H9 (cell line): Measurements from ENCODE around the gene ST8SIA6. TPM values are rescaled to one million over a fixed set of nuclear protein-coding genes. Genes with fewer than 3 reads are reported as not detected.

Source experiments
- DNase-seq: peaks from one replicate; pipeline ENCODE4 v3.0.0-alpha.2; 2017
- H2AFZ ChIP-seq: one replicate; pipeline ENCODE4 v1.6.1; 2013; ENCODE audit warnings: mild to moderate bottlenecking, low read length, control low read depth, moderate library complexity
- H2AK5ac ChIP-seq: 2 replicates; pipeline ENCODE4 v1.6.1; 2013; ENCODE audit warnings: low read length, control low read depth, mixed read lengths; ENCODE audit not compliant: insufficient read length
- H2BK120ac ChIP-seq: one replicate; pipeline ENCODE4 v1.6.1; 2013; ENCODE audit warnings: low read depth, mild to moderate bottlenecking, low read length, control low read depth, inconsistent platforms; ENCODE audit not compliant: poor library complexity, severe bottlenecking
- H2BK12ac ChIP-seq: 2 replicates; pipeline ENCODE4 v1.6.1; 2013; ENCODE audit warnings: low read length, control low read depth, mixed read lengths, low read depth; ENCODE audit not compliant: insufficient read length
- H2BK15ac ChIP-seq: 2 replicates; pipeline ENCODE4 v1.6.1; 2013; ENCODE audit warnings: low read depth, low read length, control low read depth
- H2BK20ac ChIP-seq: one replicate; pipeline ENCODE4 v1.6.1; 2013; ENCODE audit warnings: low read depth, mild to moderate bottlenecking, low read length, control low read depth, inconsistent platforms; ENCODE audit not compliant: poor library complexity, severe bottlenecking
- H2BK5ac ChIP-seq: 2 replicates; pipeline ENCODE4 v1.6.1; 2013; ENCODE audit warnings: low read length, control low read depth, mixed read lengths; ENCODE audit not compliant: insufficient read length
- H3K14ac ChIP-seq: 2 replicates; pipeline ENCODE4 v1.6.1; 2013; ENCODE audit warnings: low read length, control low read depth; ENCODE audit not compliant: insufficient read depth
- H3K18ac ChIP-seq: 2 replicates; pipeline ENCODE4 v1.6.1; 2013; ENCODE audit warnings: low read depth, mild to moderate bottlenecking, mixed read lengths, low read length, control low read depth; ENCODE audit not compliant: insufficient read length
- H3K23ac ChIP-seq: 2 replicates; pipeline ENCODE4 v1.6.1; 2013; ENCODE audit warnings: low read length, control low read depth, mixed read lengths, low read depth; ENCODE audit not compliant: insufficient read length
- H3K23me2 ChIP-seq: 2 replicates; pipeline ENCODE4 v1.6.1; 2013; ENCODE audit warnings: low read depth, mild to moderate bottlenecking, mixed read lengths, low read length, control low read depth; ENCODE audit not compliant: insufficient read length, poor library complexity, severe bottlenecking
- H3K27ac ChIP-seq: 2 replicates; pipeline ENCODE4 v1.5.1; 2013; ENCODE audit warnings: low read length, control low read depth, mixed read lengths, low read depth; ENCODE audit not compliant: insufficient read length
- H3K27me3 ChIP-seq: 2 replicates; pipeline ENCODE4 v1.6.1; 2013; ENCODE audit warnings: low read length, control low read depth, inconsistent platforms; ENCODE audit not compliant: insufficient read depth
- H3K4ac ChIP-seq: 2 replicates; pipeline ENCODE4 v1.6.1; 2013; ENCODE audit warnings: low read depth, mild to moderate bottlenecking, control low read depth, inconsistent platforms, low read length, moderate library complexity
- H3K4me1 ChIP-seq: 2 replicates; pipeline ENCODE4 v1.6.1; 2013; ENCODE audit warnings: low read length, control low read depth, inconsistent platforms; ENCODE audit not compliant: insufficient read depth
- H3K4me2 ChIP-seq: 2 replicates; pipeline ENCODE4 v1.6.1; 2013; ENCODE audit warnings: low read length, control low read depth, mixed read lengths; ENCODE audit not compliant: insufficient read length, insufficient read depth
- H3K56ac ChIP-seq: 2 replicates; pipeline ENCODE4 v1.6.1; 2013; ENCODE audit warnings: low read depth, mild to moderate bottlenecking, mixed read lengths, low read length, control low read depth; ENCODE audit not compliant: insufficient read length
- H3K79me1 ChIP-seq: 2 replicates; pipeline ENCODE4 v1.6.1; 2013; ENCODE audit warnings: low read depth, mild to moderate bottlenecking, moderate library complexity, low read length, control low read depth, inconsistent platforms; ENCODE audit not compliant: insufficient read depth, poor library complexity, severe bottlenecking
- H3K79me2 ChIP-seq: 2 replicates; pipeline ENCODE4 v1.6.1; 2013; ENCODE audit warnings: low read length, control low read depth, inconsistent platforms; ENCODE audit not compliant: insufficient read depth
- H3K9ac ChIP-seq: 2 replicates; pipeline ENCODE4 v1.6.1; 2013; ENCODE audit warnings: low read length, control low read depth, mixed read lengths; ENCODE audit not compliant: insufficient read length; ENCODE audit errors: extremely low read depth
- H3K9me3 ChIP-seq: one replicate; pipeline ENCODE4 v1.6.1; 2013; ENCODE audit warnings: low read depth, low read length, inconsistent platforms; ENCODE audit not compliant: control insufficient read depth
- H3T11ph ChIP-seq: one replicate; pipeline ENCODE4 v1.6.1; 2013; ENCODE audit warnings: mild to moderate bottlenecking, low read length, control low read depth, inconsistent platforms
- H4K20me1 ChIP-seq: one replicate; pipeline ENCODE4 v1.6.1; 2013; ENCODE audit not compliant: control insufficient read depth, insufficient read length, insufficient read depth
- H4K5ac ChIP-seq: 2 replicates; pipeline ENCODE4 v1.6.1; 2013; ENCODE audit warnings: low read depth, mild to moderate bottlenecking, mixed read lengths, low read length, control low read depth; ENCODE audit not compliant: insufficient read length
- H4K8ac ChIP-seq: replicated peaks from 2 replicates; pipeline ENCODE4 v1.6.1; 2013; ENCODE audit warnings: low read length, control low read depth, mixed read lengths, low read depth; ENCODE audit not compliant: insufficient read length
- H4K91ac ChIP-seq: 2 replicates; pipeline ENCODE4 v1.6.1; 2013; ENCODE audit warnings: low read depth, mild to moderate bottlenecking, moderate library complexity, mixed read lengths, low read length, control low read depth; ENCODE audit not compliant: insufficient read length
- H3K27ac Mint-ChIP-seq, 3 experiments: 2 replicates in 2 of 3; 3 replicates in 1 of 3; pipeline ENCODE4 v1.8.0; 2020 to 2021; ENCODE audit warnings: mixed read lengths in 3 of 3, mild to moderate bottlenecking in 1 of 3, moderate library complexity in 1 of 3
- H3K27me3 Mint-ChIP-seq: 2 replicates; pipeline ENCODE4 v1.8.0; 2021; ENCODE audit warnings: low read depth, mild to moderate bottlenecking, moderate library complexity, mixed read lengths
- H3K36me3 Mint-ChIP-seq, 3 experiments: 2 replicates in 2 of 3; 3 replicates in 1 of 3; pipeline ENCODE4 v1.8.0; 2020 to 2021; ENCODE audit warnings: low read depth in 3 of 3, mixed read lengths in 3 of 3; ENCODE audit not compliant: insufficient read depth in 1 of 3
- H3K4me1 Mint-ChIP-seq, 2 experiments: 2 replicates each; pipeline ENCODE4 v1.8.0; 2020; ENCODE audit warnings: mixed read lengths in 2 of 2
- H3K4me3 Mint-ChIP-seq, 2 experiments: 2 replicates in 1 of 2; 3 replicates in 1 of 2; pipeline ENCODE4 v1.8.0; 2020 to 2021; ENCODE audit warnings: mild to moderate bottlenecking in 2 of 2, mixed read lengths in 2 of 2, moderate library complexity in 1 of 2
- H3K9me3 Mint-ChIP-seq, 2 experiments: 2 replicates in 1 of 2; 3 replicates in 1 of 2; pipeline ENCODE4 v1.8.0; 2020; ENCODE audit warnings: mild to moderate bottlenecking in 2 of 2, mixed read lengths in 2 of 2, moderate library complexity in 1 of 2
- CTCF ChIP-seq: fragments of 200-600 bp; sonication (generic); conservative IDR thresholded peaks from 3 replicates; pipeline ENCODE4 v1.8.0; 2021; ENCODE audit warnings: antibody characterized with exemption, mild to moderate bottlenecking
- WGBS: extraction: QIAGEN DNeasy Blood & Tissue Kit; methylation state at CpG from one replicate; pipeline ENCODE4 v1.1.7; 2013; ENCODE audit warnings: missing lambda C conversion rate, low lambda C conversion rate, mixed read lengths; ENCODE audit not compliant: insufficient read length; ENCODE audit errors: extremely low coverage; 5-methylcytosine and 5-hydroxymethylcytosine counted together
- total RNA-seq: library from RNA; stranded (reverse); gene quantifications from 2 replicates; pipeline ENCODE4 v1.2.1, GENCODE V29; 2021

Gene ST8SIA6
- total RNA-seq, 1 experiment from 2014 or later = 0.37 TPM

- Mint-ChIP-seq H3K9me3 (no peaks in the 10 kb centered on the region), H3K4me3 (no peak overlapping the region), H3K4me1 (no peaks in the 10 kb centered on the region), H3K27ac (no peak overlapping the region), H3K27me3 (peaks cover 6% of the 10 kb centered on the region; the same call in 1 of the 2 replicates), H3K36me3 (no peaks in the 10 kb centered on the region)
- H3K18ac ChIP-seq = no peak overlapping the region
- H2BK5ac ChIP-seq = no peak overlapping the region
- no peak overlapping the region for H4K91ac ChIP-seq
- no peak overlapping the region for H4K8ac ChIP-seq
- H3T11ph ChIP-seq = no peak overlapping the region
- H4K20me1 ChIP-seq = no peaks in the 10 kb centered on the region
- no peaks in the 10 kb centered on the region for H3K27me3 ChIP-seq
- WGBS = no CpG with 5 or more reads among the region's 1 CpG
- H2BK120ac ChIP-seq = no peak overlapping the region
- no peaks in the 10 kb centered on the region for H3K9me3 ChIP-seq
- TF ChIP-seq CTCF = no peak
- H3K4me1 ChIP-seq = no peaks in the 10 kb centered on the region
- no peak overlapping the region for H2BK15ac ChIP-seq
- no peak overlapping the region for H2AFZ ChIP-seq
- H3K9ac ChIP-seq = no peak overlapping the region
- H3K4ac ChIP-seq = no peak overlapping the region
- H2AK5ac ChIP-seq = no peak overlapping the region
- no peak overlapping the region for H3K56ac ChIP-seq
- H4K5ac ChIP-seq = no peak overlapping the region
- no peak overlapping the region for H3K27ac ChIP-seq
- H3K14ac ChIP-seq = no peak overlapping the region
- no peaks in the 10 kb centered on the region for H3K79me1 ChIP-seq
- H2BK12ac ChIP-seq = no peak overlapping the region
- no peaks in the 10 kb centered on the region for H3K79me2 ChIP-seq
- no peak overlapping the region for H2BK20ac ChIP-seq
- no peak for DNase-seq
- H3K4me2 ChIP-seq = no peak overlapping the region
- no peaks in the 10 kb centered on the region for H3K23me2 ChIP-seq
- no peak overlapping the region for H3K23ac ChIP-seq
Measured at GRCh38 chr10:17316488-17317170, 137.8 kb downstream of the ST8SIA6 start.
